DMS79 (cell line): ENCODE data around the gene CSNK1A1L.

Experiments
- DNase-seq: peaks from one replicate; lab custom pipeline; 2025; lab: John Stamatoyannopoulos, UW

The CSNK1A1L gene

DNA sequence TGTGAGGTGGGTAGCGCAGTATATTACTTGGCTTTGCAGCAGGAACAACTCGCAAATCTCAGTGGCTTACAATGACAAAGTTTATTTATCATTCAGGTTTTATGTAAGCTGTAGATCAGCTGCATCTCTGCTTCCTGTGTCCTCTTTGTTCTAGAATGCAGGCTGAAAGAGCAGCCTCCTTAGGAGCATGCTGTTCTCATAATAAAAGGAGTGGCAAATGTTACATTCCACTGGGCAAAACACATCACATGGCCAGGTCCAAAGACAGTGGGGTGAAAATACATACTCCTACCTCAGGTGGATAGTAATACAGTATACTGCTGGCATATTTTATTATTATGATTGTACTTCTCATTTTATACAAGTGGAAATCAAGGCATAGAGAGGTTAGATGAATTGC, 1.2 kb upstream of the CSNK1A1L start:
- no peak for DNase-seq

DNA sequence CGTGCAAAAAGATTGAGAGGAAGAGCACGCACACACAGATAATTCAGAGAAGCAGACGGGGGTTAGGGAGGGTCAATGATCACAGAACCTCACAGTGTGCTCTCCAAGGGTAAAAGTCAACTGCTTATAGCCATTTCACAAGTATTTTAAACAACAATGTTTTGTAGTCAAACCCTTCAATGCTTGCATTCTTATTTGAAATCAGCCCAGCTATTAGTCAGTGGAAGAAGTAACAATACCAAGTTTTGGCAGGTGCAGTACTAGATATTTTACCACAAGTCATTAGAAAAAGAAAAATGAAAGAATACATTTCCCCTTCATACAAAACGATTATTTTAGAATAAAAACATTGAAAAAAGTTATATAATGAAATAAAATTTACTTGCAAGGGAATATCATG, 2.6 kb downstream of the CSNK1A1L start:
- no peak for DNase-seq

DNA sequence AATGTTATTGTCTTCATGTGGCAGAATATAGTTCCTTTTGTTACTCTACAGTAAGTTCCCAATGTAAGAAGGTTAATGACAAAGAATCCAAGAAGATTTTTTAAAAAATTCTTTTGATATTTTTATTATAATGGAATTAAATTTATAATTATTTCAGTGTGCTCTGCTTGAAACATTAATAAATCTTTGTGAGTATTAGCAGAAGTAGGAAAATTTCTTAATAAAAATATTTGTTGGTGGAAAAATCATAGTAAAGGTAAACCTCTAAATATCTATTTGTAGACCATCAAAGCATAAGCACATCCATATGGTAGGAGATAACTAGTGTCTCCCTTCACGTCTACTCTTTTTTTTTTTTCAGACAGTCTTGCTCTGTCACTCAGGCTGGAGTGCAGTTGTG, 4.3 kb downstream of the CSNK1A1L start:
- DNase-seq, result no peak

GRCh38 chr13:37100731-37101130, 4.7 kb downstream of the CSNK1A1L start:
- no peak for DNase-seq

- no peak for DNase-seq
Observed at GRCh38 chr13:37097076-37097475, 8.4 kb downstream of the CSNK1A1L start.

DNA sequence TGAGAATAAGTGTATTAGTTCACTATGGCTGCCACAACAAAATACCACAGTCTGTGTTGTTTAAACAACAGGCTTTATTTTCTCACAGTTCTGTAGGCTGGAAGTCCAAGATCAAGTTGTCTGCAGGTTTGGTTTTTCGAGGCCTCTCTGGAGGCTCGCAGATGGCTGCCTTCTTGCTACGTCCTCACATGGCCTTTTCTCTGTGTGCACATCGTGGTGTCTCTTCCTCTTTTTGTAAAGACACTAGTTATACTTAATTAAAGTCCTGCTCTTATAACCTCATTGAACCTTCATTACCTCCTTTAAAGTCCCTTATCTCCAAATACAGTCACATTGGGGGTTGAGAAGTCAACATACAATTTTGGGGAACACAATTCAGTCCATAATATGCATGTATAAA, 10.6 kb downstream of the CSNK1A1L start:
- DNase-seq, result no peak

GRCh38 chr13:37094099-37094498, 11.4 kb downstream of the CSNK1A1L start:
- no peak for DNase-seq

DNA sequence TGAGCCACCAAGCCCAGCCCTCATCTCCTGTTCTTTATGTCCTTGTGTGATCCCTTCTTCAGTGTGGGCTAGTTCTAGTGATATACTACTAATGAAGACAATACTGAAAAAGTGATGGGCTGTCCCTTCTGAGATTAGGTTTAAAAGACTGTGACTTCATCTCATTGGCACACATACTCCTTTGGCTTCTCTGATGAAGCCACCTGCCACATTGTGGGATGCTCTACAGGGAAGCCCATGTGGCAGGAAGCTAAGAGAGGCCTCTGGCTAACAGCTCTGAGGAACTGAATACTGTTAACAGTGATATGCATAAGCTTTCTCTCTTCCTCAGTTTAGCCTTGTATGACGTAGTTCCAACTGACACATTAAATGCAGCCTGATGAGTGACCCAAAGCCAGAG, 13.6 kb downstream of the CSNK1A1L start:
- DNase-seq, result no peak

- DNase-seq, result no peak
Observed at GRCh38 chr13:37090912-37091311, 14.6 kb downstream of the CSNK1A1L start.

DNA sequence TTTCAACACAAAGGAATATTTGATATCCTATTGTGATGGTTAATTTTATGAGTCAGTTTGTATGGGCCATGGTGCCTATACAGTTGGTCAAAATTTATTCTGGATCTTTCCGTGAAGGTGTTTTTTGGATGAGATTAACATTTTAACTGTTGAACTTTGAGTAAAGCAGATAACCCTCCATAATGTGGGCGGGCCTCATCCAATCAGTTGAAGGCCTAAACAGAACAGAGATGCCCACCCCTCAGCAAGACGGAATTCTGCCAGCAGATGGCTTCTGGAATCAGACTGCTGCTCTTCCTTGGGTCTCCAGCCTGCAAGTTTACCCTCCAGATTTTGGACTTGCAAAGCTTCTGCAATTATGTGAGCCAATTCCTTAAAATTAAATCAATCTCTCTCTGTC, 16.0 kb downstream of the CSNK1A1L start:
- no peak for DNase-seq

DNA sequence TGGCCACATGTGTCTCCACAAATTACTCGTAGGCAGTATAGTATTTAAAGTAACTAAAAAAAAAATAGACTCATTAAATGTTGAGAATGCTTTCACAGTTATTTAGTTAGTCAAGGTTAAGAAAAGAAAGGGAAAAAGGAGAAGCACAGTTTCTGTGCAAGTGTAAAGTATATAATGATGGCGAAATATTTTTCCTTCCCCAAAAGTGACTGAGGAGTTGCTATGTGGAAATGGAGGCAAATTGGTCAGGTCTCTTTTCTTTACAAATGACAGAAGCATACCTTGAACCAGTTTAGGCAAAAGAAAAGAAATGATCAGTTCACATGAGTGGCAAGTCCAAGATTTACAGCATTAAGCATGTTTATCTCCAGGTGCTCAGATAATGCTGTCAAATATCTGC, 18.0 kb downstream of the CSNK1A1L start:
- DNase-seq, result no peak

DNA sequence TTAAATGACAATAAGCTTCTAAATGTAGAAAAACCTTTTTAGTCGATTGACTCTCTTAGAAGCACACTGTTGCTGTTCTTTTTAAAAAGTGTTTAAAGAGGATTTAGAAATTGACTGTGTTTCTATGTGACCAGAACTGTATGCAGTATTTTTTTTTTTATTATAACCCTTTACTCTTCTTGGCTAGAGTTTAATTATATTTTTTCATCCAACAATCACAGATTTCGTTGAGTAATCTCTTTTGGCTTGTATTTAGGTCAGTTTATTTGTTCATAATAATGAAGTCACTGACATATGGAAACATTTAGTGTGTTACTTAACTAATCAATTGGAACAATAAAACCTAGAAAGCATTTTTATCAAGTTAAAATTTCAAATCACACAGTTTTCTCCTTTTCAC, 19.9 kb downstream of the CSNK1A1L start:
- DNase-seq, result no peak

DNA sequence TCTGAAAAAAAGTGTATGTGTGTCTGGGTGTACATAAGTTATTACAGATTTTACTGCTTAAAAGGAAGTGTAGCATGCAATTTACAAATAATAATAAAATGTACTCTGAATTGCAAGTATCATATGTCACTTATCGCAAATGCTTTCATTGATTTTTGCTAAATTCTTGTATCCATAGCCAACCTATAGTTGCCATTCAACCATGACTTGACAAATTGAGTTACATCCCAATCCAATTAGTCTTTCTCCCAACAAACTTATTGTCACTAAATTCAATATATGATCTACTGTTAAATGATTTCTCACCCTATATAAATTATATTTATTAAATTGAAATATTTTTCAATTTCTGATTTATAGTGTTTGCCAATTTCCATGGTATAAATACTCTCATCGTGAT, 28.6 kb downstream of the CSNK1A1L start:
- DNase-seq, result no peak

GRCh38 chr13:37075164-37075563, 30.3 kb downstream of the CSNK1A1L start:
- no peak for DNase-seq

DNA sequence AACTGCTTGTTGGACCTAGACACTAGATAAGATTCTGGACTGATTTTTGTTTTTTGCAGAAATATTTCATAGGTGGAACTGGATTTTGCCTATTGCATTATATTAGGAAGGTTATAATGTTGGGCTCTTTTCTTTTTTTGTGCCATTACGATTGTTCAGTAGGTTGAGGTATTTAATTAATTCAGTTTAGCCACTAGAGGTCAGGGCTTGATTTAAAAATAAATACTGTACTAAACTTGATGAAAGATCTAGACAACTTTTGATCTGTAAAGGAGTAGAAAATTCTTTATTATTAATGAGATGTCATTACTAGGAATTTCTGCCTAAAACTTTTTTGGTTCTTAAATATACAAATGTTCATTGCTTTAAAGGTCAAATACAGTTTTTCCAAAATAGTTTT, 30.8 kb downstream of the CSNK1A1L start:
- DNase-seq, result no peak

DNA sequence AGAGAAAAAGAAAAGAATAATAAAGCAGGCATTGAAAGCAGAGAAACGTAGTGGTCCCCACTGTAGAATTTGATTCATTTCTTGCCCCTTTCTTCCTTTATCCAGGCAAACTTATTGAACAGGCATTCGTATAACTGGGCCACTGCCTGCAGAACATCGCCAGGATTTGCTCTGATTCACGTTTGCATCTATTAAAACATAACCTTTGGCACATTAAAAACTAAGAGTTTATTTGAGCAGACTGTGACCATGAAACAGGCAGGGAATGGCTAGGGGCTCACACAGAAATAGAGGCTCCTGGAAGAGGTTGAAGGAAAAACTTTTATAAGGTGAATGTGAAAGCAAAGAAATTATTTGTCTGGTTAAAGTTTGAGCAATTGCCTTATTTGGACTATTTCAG, 33.4 kb downstream of the CSNK1A1L start:
- DNase-seq, result no peak

- no peak for DNase-seq
Observed at GRCh38 chr13:37070956-37071355, 34.5 kb downstream of the CSNK1A1L start.

- DNase-seq, result no peak
Observed at GRCh38 chr13:37070145-37070695, 35.2 kb downstream of the CSNK1A1L start.

DNA sequence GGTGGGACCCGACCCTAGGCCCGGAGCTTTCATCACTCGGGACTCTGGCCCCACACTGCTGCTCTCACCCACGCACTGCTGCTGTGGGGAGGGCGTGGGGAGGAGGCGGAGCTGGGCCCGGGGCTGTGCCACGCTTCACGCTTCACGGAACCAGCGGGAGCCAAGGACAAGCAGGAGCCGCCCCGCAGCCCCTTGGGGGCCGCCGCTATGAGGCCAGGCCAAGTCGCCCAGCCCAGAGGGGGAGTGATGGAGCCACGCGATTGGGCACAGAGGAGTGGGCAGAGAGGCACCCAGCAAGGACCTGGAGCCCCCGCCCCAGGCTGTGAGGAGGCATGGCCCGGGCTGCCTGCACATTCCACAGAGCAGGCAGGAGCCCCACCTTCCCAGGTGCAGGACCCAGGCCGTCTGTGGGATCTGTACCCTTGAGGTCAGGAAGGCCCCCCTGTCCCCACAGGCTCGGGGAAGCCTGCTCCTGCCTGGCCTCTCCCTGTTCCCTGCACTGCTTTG, 35.8 kb downstream of the CSNK1A1L start:
- no peak for DNase-seq

- DNase-seq, result no peak
Observed at GRCh38 chr13:37068962-37069361, 36.5 kb downstream of the CSNK1A1L start.

DNA sequence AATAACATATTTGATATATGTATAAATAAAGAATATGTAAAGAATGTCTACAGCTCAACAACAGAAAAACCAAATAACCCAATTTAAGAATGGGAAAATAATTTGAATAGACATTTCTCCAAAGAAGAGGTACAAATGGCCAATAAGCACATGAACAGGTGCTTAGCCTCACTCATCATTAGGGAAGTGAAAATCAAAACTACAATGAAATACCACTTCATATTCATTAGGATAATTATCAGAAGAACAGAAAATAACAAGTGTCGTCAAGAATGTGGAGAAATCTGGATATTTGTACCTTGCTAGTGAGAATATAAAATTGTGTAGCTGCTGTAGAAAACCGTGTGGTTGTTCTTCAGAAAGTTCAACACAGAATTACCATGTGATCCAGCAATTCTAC, 37.6 kb downstream of the CSNK1A1L start:
- no peak for DNase-seq

- no peak for DNase-seq
Observed at GRCh38 chr13:37065890-37066526, 39.5 kb downstream of the CSNK1A1L start.

- no peak for DNase-seq
Observed at GRCh38 chr13:37059848-37060192, 45.6 kb downstream of the CSNK1A1L start.
